Measurements from ENCODE around the gene TMIE.
"Not testable (repeated sequence)": the region's sequence is repeated elsewhere in the genome, so short reads cannot be mapped to it uniquely, and the experiment has no call there.

Gene TMIE

DNA sequence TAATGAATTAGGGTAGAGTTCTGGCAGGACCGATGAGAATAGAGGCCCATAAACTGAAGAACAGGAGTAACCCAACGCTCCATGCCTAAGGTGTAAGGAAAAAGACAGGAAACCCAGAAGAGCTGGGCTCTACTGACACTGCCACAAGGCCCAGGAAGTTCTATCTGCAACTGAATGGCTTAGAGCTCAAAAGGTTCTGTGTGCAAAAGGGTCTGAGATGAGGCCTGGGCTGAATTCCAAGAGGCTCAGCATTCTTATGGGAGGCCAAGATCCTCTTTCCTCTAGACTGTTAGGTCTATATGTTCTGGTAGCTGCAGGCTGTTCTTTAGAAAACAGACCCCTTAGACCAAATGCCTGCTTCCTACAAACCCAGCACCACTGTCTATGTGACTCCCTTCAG is 47.0 kb downstream of the TMIE start:
- no peak overlapping the region for H3K27ac ChIP-seq
- TF ChIP-seq ZFX (IDR thresholded peaks at IDR 0.05; ENCODE audit: borderline replicate concordance), result no peak
- TF ChIP-seq, protein P1, sequence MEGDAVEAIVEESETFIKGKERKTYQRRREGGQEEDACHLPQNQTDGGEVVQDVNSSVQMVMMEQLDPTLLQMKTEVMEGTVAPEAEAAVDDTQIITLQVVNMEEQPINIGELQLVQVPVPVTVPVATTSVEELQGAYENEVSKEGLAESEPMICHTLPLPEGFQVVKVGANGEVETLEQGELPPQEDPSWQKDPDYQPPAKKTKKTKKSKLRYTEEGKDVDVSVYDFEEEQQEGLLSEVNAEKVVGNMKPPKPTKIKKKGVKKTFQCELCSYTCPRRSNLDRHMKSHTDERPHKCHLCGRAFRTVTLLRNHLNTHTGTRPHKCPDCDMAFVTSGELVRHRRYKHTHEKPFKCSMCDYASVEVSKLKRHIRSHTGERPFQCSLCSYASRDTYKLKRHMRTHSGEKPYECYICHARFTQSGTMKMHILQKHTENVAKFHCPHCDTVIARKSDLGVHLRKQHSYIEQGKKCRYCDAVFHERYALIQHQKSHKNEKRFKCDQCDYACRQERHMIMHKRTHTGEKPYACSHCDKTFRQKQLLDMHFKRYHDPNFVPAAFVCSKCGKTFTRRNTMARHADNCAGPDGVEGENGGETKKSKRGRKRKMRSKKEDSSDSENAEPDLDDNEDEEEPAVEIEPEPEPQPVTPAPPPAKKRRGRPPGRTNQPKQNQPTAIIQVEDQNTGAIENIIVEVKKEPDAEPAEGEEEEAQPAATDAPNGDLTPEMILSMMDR (IDR thresholded peaks at IDR 0.05), result no peak

DNA sequence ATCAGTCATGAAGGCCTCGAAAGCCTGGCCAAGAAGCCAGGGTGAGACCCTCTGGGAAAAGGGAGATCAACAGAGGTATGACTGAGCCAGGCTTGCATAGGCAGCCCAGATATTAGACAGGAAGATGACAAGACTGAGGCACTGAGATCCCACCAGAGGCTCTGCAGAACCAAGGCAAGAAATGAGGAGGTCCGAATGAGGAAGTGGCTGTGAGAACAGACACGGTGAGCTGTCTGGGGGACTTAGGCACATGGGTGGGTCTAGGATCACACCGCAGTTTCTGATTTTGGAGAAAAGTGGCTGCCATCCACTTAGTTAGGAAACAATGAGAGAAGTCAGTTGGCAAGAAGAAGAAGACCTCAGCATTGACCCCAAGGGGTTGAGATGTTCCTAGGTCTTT is 47.9 kb downstream of the TMIE start:
- TF ChIP-seq ZFX (IDR thresholded peaks at IDR 0.05; ENCODE audit: borderline replicate concordance), result no peak
- TF ChIP-seq, protein P1 (IDR thresholded peaks at IDR 0.05), result no peak
- no peak overlapping the region for H3K27ac ChIP-seq

DNA sequence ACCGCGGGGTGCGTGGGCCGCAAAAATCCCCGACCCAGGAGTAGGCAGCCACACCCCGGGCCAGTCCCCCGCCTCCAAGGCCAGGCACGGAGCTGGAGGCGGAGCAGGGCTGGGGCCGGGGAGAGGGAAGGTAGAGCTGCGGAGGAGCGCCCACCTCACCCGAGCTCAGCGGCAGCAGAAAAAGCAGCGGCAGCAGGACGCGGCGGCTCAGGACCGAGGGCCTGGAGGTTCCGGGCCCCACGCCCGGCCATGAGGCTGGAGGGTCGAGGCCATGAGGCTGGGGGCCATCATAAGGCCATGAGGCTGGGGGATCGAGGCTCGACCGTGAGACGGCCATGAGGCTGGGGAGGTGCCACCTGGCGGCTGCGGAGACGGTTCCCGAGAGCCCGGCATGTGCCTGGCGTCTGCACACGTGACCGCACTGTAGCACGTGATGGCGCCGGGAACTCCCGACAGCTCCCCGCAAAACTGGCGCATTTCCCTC is 49.4 kb downstream of the TMIE start:
- H3K27ac ChIP-seq, result no peak overlapping the region
- TF ChIP-seq ZFX (IDR thresholded peaks at IDR 0.05; ENCODE audit: borderline replicate concordance), result no peak
- TF ChIP-seq, protein P1 (IDR thresholded peaks at IDR 0.05), result no peak

DNA sequence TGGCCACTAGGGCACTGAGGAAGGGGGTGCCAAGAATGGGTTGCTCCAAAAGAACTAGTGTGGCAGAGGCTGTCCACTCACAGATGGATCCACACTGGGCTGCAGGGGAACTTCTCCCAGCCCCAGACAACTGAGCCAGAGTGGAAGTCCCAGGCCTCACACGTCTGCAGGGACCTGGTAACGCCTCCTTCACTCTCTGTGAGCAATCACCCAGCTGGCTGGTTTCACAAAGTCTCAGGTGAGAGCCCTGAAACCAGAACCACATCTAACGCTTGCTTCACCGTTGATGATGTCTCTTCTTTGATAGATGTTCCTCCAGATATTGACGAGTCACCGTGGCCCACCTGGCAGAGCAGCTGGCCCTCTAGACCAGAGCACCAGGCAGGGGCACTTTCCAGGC is 51.9 kb downstream of the TMIE start:
- H3K27ac ChIP-seq, result not testable (repeated sequence)

DNA sequence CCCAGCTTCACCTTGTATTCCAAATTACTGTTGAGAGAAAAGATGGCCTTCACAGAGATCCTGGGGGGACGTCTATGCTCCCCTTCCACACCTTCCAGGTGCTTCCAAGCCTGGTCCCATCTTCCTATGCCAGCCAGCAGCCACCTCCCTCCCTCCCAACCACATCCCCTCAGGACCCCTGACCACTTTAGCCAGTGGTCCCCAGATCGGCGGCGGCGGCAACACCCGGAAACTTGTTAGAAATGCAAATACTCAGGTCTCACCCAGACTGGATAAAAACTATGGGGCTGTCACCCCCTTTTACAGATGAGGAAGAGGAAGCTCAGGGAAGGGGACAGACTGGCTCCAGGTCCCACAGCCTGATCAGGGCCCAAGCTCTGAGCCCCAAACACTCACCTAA is 54.5 kb downstream of the TMIE start:
- TF ChIP-seq, protein P1 (IDR thresholded peaks at IDR 0.05), result no peak
- no peak for TF ChIP-seq ZFX (IDR thresholded peaks at IDR 0.05; ENCODE audit: borderline replicate concordance)
- no peak overlapping the region for H3K27ac ChIP-seq

DNA sequence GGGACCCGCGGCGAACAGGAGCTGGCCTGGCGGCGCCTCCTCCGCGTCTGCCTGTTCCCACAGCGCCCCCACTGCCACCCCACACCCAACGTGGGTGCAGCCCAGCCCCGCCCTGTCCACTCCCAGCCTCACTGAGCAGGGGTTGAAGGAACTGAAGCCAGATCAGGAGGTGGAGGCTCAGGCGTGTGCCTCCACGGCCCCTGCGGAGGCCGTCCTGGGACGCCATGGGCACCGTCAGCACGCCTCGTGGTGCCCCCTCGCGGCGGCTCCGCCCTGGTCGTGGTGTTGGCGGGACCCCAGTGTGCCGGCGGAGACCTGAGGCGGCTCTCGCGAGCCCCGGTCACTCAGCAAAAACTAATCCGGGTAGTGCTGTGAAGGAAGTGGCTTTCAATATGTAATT is 55.5 kb downstream of the TMIE start:
- H3K27ac ChIP-seq, result no peak overlapping the region
- no peak for TF ChIP-seq ZFX (IDR thresholded peaks at IDR 0.05; ENCODE audit: borderline replicate concordance)
- TF ChIP-seq, protein P1 (IDR thresholded peaks at IDR 0.05), result peak; percentile 88

DNA sequence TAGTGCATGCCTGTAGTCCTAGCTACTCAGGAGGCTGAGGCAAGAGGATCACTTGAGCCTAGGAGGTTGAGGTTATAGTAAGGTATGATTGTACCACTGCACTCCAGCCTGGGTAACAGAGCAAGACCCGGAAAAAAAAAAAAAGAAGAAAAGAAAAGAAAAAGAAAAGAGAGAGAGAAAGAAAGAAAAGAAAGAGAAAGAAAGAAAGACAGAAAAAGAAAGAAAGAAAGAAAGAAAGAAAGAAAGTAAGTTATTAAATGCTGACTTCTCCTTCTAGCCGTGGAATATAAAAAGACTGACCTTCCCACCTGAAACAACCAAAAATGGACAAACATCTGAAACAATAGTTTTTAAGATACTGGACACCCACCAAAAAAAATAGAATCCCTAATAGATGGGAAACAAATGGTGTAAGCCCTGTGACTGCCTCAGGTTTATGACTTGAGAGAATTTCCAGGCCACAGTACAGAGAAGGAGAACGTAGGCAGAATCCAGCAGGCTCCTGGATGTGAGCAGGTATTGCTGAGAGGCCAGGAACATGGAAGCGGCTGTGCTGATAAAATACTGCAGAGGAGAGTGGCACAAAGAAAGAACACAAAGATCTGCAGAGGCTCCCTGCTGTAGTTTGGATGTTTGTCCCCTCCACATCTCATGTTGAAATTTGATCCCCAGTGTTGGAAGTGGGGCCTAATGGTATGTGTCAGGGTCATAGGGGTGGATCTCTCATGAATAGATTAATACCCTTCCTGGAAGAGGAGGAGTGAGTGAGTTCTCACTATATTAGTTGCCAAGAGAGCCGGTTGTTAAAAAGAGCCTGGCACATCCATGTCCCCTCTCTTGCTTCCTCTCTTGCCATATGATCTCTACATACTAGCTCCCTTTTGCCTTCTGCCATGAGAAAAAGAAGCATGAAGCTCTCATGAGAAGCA is 58.3 kb downstream of the TMIE start:
- H3K27ac ChIP-seq, result no peak overlapping the region
- TF ChIP-seq, protein P1 (IDR thresholded peaks at IDR 0.05), result no peak
- TF ChIP-seq ZFX (IDR thresholded peaks at IDR 0.05; ENCODE audit: borderline replicate concordance), result no peak
